Skeletal muscle satellite cell (primary cell): ENCODE results near the gene FEV. TPM values are rescaled to one million over a fixed set of nuclear protein-coding genes. Genes with fewer than 3 reads are reported as not detected.
A peak's percentile ranks its signal among the peaks of the same experiment; 100 is the strongest.

Source experiments
- H3K27me3 ChIP-seq: 2 replicates; pipeline ENCODE4 v1.7.0; 2013; ENCODE audit warnings: low read length; ENCODE audit not compliant: control insufficient read depth, insufficient read depth
- H3K36me3 ChIP-seq: 2 replicates; pipeline ENCODE4 v1.7.0; 2013; ENCODE audit warnings: mild to moderate bottlenecking, control low read depth, low read length; ENCODE audit not compliant: insufficient read depth
- H3K4me1 ChIP-seq: 2 replicates; pipeline ENCODE4 v1.7.0; 2013; ENCODE audit warnings: low read length; ENCODE audit not compliant: control insufficient read depth, insufficient read depth
- H3K4me2 ChIP-seq: 2 replicates; pipeline ENCODE4 v1.7.0; 2013; ENCODE audit warnings: mild to moderate bottlenecking, low read length
- H3K4me3 ChIP-seq: 2 replicates; pipeline ENCODE4 v1.7.0; 2013; ENCODE audit warnings: low read length
- H3K9ac ChIP-seq: 2 replicates; pipeline ENCODE4 v1.7.0; 2013; ENCODE audit warnings: mild to moderate bottlenecking, low read depth, low read length, moderate library complexity
- H3K9me3 ChIP-seq: replicated peaks from 2 replicates; pipeline ENCODE4 v1.7.0; 2013; ENCODE audit warnings: mild to moderate bottlenecking, control low read depth, low read length
- total RNA-seq: library from RNA; depleted of rRNA; stranded (reverse); fragments of >200 nt; gene quantifications from 2 replicates; pipeline ENCODE4 v1.2.3, GENCODE V29; 2012; rRNA removed

The FEV gene
- total RNA-seq, result not detected in 2 replicates

DNA sequence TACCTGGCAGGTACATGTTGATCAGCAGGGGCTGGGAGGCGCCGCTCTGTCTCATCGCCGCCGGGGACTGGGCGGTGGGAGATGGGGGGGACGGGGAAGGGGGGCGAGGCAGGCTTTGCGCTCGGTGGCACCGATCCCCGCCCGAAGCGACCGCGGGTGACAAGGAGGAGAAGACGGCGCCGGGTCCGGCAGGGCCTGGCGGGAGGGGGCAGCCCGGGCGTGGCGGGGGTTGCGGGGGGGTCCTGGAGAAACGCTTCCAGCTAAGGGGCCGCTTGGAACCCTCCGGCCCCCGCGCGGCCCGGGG is at the start of gene FEV:
Gene FEV (minus strand): TSS at position 164 of the 304 bp plus-strand sequence. CDS start 109 bp downstream, at position 55.
- Histone ChIP-seq H3K4me2 (peak within 1 kb of the TSS; percentile 11), H3K9me3 (no peaks in the 10 kb centered on the region), H3K36me3 (no peaks in the 10 kb centered on the region), H3K4me1 (peaks cover 9% of the 10 kb centered on the region), H3K4me3 (no peak within 1 kb of the TSS), H3K27me3 (peaks cover 87% of the 10 kb centered on the region), H3K9ac (no peak within 1 kb of the TSS)

GRCh38 chr2:219032051-219032745 is 47.2 kb upstream of the FEV start:
- no peak overlapping the region for H3K9ac ChIP-seq
- H3K4me2 ChIP-seq, result no peak overlapping the region
- no peaks in the 10 kb centered on the region for H3K4me1 ChIP-seq
- H3K9me3 ChIP-seq, result no peaks in the 10 kb centered on the region
- no peaks in the 10 kb centered on the region for H3K36me3 ChIP-seq
- H3K4me3 ChIP-seq, result no peak overlapping the region
- peaks cover 70% of the 10 kb centered on the region for H3K27me3 ChIP-seq

DNA sequence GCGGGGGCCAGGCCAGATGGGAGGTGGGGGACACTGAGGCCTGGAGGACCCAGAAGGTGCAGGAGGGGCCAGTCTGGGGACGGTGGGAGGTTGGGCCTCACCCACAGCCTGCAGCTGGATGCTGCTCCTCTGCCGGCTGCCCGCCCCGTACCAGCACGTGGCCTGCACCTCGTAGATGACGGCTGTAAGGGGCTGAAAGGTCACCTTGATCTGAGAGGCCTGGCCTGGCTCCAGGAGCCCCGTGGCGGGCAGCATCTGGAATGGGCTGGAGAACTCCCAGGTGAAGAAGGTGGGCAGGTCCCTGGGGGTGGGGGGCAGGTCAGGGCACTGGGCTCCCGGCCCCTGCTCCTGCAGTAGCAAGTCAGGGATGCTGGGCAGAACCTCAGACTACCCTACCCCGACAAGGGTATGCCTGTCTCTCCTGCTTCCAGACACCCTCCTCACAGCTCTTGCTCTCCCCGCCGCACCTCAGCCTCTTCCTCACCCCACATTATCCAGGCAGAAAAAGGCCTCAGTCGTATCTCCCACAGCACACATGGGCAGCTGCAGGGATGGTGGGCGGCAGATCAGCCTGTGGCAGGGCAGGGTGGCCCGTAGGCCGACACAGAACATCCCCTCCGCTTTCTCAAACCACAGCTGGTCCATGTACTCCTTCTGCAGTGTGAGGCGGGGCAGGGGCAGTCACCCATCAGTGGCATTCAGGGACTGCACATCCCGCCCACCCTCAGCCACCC is 46.2 kb upstream of the FEV start:
- no peaks in the 10 kb centered on the region for H3K36me3 ChIP-seq
- no peak overlapping the region for H3K4me2 ChIP-seq
- H3K27me3 ChIP-seq, result peaks cover 71% of the 10 kb centered on the region
- no peak overlapping the region for H3K9ac ChIP-seq
- no peaks in the 10 kb centered on the region for H3K4me1 ChIP-seq
- H3K4me3 ChIP-seq, result no peak overlapping the region
- no peaks in the 10 kb centered on the region for H3K9me3 ChIP-seq

- Histone ChIP-seq H3K9me3 (no peaks in the 10 kb centered on the region), H3K27me3 (peaks cover 70% of the 10 kb centered on the region), H3K36me3 (no peaks in the 10 kb centered on the region), H3K9ac (no peak overlapping the region), H3K4me3 (no peak overlapping the region), H3K4me1 (no peaks in the 10 kb centered on the region), H3K4me2 (no peak overlapping the region)
Measured at GRCh38 chr2:219030177-219030940, 45.4 kb upstream of the FEV start.

DNA sequence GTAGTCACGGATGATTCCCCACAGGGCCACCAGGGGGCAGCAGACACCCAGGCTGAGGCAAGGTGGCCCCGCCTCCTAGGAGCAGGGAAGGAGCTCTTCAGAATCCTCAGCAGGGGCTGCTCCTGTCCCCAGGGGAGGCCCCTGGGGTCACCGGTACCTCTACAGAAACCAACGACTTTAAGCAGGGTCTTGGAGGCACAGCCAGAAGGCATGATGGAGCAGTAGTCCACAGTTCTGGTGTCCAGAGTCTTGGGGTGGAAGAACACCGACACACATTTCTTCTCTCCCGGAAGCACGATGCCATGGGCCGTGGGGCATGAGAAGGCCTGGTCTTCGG is 44.8 kb upstream of the FEV start:
- H3K27me3 ChIP-seq, result peaks cover 70% of the 10 kb centered on the region
- no peaks in the 10 kb centered on the region for H3K36me3 ChIP-seq
- H3K4me2 ChIP-seq, result no peak overlapping the region
- no peak overlapping the region for H3K4me3 ChIP-seq
- H3K9ac ChIP-seq, result no peak overlapping the region
- H3K4me1 ChIP-seq, result no peaks in the 10 kb centered on the region
- H3K9me3 ChIP-seq, result no peaks in the 10 kb centered on the region

- no peaks in the 10 kb centered on the region for H3K36me3 ChIP-seq
- no peak overlapping the region for H3K4me2 ChIP-seq
- no peaks in the 10 kb centered on the region for H3K4me1 ChIP-seq
- H3K27me3 ChIP-seq, result peaks cover 65% of the 10 kb centered on the region
- no peak overlapping the region for H3K4me3 ChIP-seq
- H3K9me3 ChIP-seq, result no peaks in the 10 kb centered on the region
- no peak overlapping the region for H3K9ac ChIP-seq
Measured at GRCh38 chr2:219028996-219029828, 44.2 kb upstream of the FEV start.

DNA sequence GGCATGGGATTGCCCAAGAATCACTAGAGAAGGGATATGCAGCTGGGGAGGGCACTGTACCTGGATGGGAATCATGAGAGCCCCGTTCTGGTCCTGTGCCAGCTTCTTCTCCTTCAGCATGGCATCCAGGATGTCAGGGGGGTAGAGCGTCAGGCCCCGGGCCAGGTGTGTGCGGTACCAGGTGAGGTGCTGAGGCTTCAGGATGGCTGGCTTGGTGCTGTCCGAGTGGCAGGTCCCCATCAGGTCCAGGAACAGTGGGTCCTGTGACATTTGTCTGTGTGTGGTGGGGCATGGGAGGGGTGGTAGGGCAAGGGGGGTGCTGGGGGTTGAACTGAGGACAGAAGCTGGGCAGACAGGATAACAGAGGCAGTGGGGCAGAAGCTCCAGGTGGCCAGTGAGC is 43.2 kb upstream of the FEV start:
- peaks cover 63% of the 10 kb centered on the region for H3K27me3 ChIP-seq
- H3K4me2 ChIP-seq, result no peak overlapping the region
- H3K4me3 ChIP-seq, result no peak overlapping the region
- H3K9ac ChIP-seq, result no peak overlapping the region
- H3K4me1 ChIP-seq, result no peaks in the 10 kb centered on the region
- H3K9me3 ChIP-seq, result no peaks in the 10 kb centered on the region
- H3K36me3 ChIP-seq, result no peaks in the 10 kb centered on the region

GRCh38 chr2:219027511-219028055 is 42.6 kb upstream of the FEV start:
- Histone ChIP-seq H3K27me3 (peaks cover 63% of the 10 kb centered on the region), H3K9me3 (no peaks in the 10 kb centered on the region), H3K36me3 (no peaks in the 10 kb centered on the region), H3K9ac (no peak overlapping the region), H3K4me1 (no peaks in the 10 kb centered on the region), H3K4me3 (no peak overlapping the region), H3K4me2 (no peak overlapping the region)

GRCh38 chr2:219026946-219027345 is 42.0 kb upstream of the FEV start:
- Histone ChIP-seq H3K36me3 (no peaks in the 10 kb centered on the region), H3K27me3 (peaks cover 62% of the 10 kb centered on the region), H3K4me1 (no peaks in the 10 kb centered on the region), H3K9ac (no peak overlapping the region), H3K9me3 (no peaks in the 10 kb centered on the region), H3K4me3 (no peak overlapping the region), H3K4me2 (no peak overlapping the region)

DNA sequence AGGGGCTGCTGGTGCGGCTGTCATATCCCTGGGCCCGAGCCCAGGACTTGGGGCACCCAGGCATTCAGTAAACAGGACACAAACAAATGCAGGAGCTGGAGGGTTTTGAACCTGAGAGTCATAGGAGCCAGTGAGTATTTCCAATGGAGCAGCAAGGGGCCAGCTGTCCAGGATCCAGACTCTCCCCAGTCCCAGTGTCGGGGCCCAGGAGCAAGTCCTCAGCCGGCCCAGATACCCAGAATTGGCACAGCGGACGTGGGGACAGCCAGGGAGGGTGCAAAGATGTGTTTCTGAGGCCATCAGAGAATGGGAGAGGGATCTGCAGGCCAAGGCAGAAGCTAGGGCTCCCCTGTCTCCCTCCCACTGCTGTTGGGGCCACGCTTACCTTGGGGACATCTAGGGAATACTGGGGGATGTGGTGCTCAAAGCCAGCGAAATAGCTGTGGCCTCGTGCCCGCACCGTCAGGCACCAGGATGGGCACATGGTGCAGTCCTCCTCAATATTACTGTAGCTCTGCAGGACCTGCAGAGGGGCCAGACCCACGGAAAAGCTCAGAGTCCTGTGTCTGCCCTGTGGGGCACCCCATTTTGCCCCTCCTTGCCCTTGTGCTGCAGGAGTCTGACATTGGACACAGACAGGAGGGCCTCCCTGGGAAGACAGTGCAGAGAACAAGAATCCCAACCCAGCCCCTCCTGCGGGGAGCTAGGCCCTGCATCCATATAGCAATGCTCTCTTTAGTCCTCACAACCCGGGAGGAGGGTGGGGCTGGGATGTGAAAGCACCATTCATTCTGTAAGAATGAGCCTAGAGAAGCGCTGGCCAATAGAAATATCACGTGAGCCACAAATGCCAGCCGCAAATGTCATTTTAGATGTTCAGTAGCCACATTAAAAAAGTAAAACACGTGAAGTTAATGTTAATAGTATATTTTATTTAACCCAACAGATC is 40.9 kb upstream of the FEV start:
- Histone ChIP-seq H3K27me3 (peaks cover 65% of the 10 kb centered on the region), H3K4me2 (no peak overlapping the region), H3K4me3 (no peak overlapping the region), H3K36me3 (no peaks in the 10 kb centered on the region), H3K4me1 (no peaks in the 10 kb centered on the region), H3K9ac (no peak overlapping the region), H3K9me3 (no peaks in the 10 kb centered on the region)
